Testis (tissue), 2 donors: ENCODE data around the gene VCP.

Source experiments
- CTCF ChIP-seq, 3 experiments: fragments of 450-650 bp in 2 of 3; fragments of 200-600 bp in 1 of 3; sonication (generic) in 1 of 3; IDR thresholded peaks; one replicate each; pipeline ENCODE4 v1.5.1; 2016 to 2019; ENCODE audit warnings: antibody characterized with exemption in 3 of 3, mild to moderate bottlenecking in 2 of 3, moderate library complexity in 1 of 3
- POLR2A ChIP-seq: fragments of 450-650 bp; IDR thresholded peaks from one replicate; pipeline ENCODE4 v1.6.1; 2017; ENCODE audit warnings: antibody characterized with exemption, mild to moderate bottlenecking, moderate library complexity

- TF ChIP-seq CTCF (IDR thresholded peaks at IDR 0.05), result no peak
- TF ChIP-seq POLR2A, result no peak
Observed at GRCh38 chr9:35054871-35055644, 17.4 kb downstream of the VCP start.
